OCI-LY7 (cell line): ENCODE results near the gene DNAH3. TPM values are rescaled to one million over a fixed set of nuclear protein-coding genes. Genes with fewer than 3 reads are reported as not detected.

Experiments used
- BruUV-seq: library from RNA; stranded (reverse); fragments of 400-500 nt; replicated peaks from 2 replicates; lab custom pipeline; 2021; lab: Mats Ljungman, UMichigan
- CTCF ChIA-PET: fragments of 300-600 bp; sonication (Branson Sonifier 250); formaldehyde crosslinking; loops from one replicate; lab custom pipeline; 2022; ENCODE audit warnings: antibody characterized with exemption; ENCODE audit not compliant: unreplicated experiment; lab: Charles Lee
- POLR2A ChIA-PET: fragments of 300-600 bp; sonication (Branson Sonifier 250); formaldehyde crosslinking; loops from one replicate; lab custom pipeline; 2022; ENCODE audit warnings: antibody characterized with exemption; lab: Charles Lee
- DNase-seq: peaks from one replicate; pipeline ENCODE4 v3.0.0-alpha.2; 2015; ENCODE audit warnings: low spot score
- H2AFZ ChIP-seq: fragments of 200-600 bp; sonication (generic), shearing (Covaris generic); 2 replicates; pipeline ENCODE4 v1.6.1; 2014; ENCODE audit warnings: mild to moderate bottlenecking, antibody characterized with exemption, low read length, moderate library complexity
- H3K27ac ChIP-seq: fragments of 200-600 bp; sonication (generic); 2 replicates; pipeline ENCODE4 v1.5.1; 2014; ENCODE audit warnings: mixed run types, low read depth, mild to moderate bottlenecking, moderate library complexity, low read length, inconsistent platforms; ENCODE audit not compliant: poor library complexity, severe bottlenecking
- H3K36me3 ChIP-seq: fragments of 200-600 bp; sonication (generic); 2 replicates; pipeline ENCODE4 v1.6.1; 2014; ENCODE audit warnings: mild to moderate bottlenecking, antibody characterized with exemption, low read length, moderate library complexity, mixed read lengths; ENCODE audit not compliant: insufficient read depth
- H3K4me1 ChIP-seq: fragments of 200-600 bp; sonication (generic); 2 replicates; pipeline ENCODE4 v1.5.1; 2014; ENCODE audit warnings: mild to moderate bottlenecking, low read length; ENCODE audit not compliant: insufficient read depth, poor library complexity, severe bottlenecking
- H3K4me2 ChIP-seq: fragments of 200-600 bp; sonication (generic); 2 replicates; pipeline ENCODE4 v1.6.1; 2014; ENCODE audit warnings: mild to moderate bottlenecking, low read length
- H3K4me3 ChIP-seq: fragments of 200-600 bp; sonication (generic); 2 replicates; pipeline ENCODE4 v1.5.1; 2014; ENCODE audit warnings: mild to moderate bottlenecking, low read depth, low read length; ENCODE audit not compliant: poor library complexity, severe bottlenecking
- H3K79me2 ChIP-seq: fragments of 200-600 bp; sonication (generic); 2 replicates; pipeline ENCODE4 v1.6.1; 2016; ENCODE audit warnings: low read depth, mild to moderate bottlenecking, low read length, moderate library complexity, mixed read lengths; ENCODE audit not compliant: insufficient read depth
- H3K9me2 ChIP-seq: fragments of 200-600 bp; sonication (generic); 2 replicates; pipeline ENCODE4 v1.6.1; 2016; ENCODE audit warnings: mild to moderate bottlenecking, low read length, mixed read lengths; ENCODE audit not compliant: insufficient read depth
- H3K9me3 ChIP-seq: fragments of 200-600 bp; sonication (generic); 2 replicates; pipeline ENCODE4 v1.6.1; 2014; ENCODE audit warnings: mild to moderate bottlenecking, mixed run types, low read length, mixed read lengths
- H4K20me1 ChIP-seq: fragments of 200-600 bp; sonication (generic); 2 replicates; pipeline ENCODE4 v1.6.1; 2014; ENCODE audit warnings: mild to moderate bottlenecking, antibody characterized with exemption, low read length, moderate library complexity, mixed read lengths; ENCODE audit not compliant: insufficient read depth
- CTCF ChIP-seq: fragments of 200-600 bp; sonication (generic); conservative IDR thresholded peaks from 2 replicates; pipeline ENCODE4 v1.5.1; 2014; ENCODE audit warnings: mild to moderate bottlenecking, antibody characterized with exemption, low read length, moderate library complexity, mixed read lengths
- EZH2phosphoT487 ChIP-seq: fragments of 200-600 bp; sonication (generic); IDR thresholded peaks from 2 replicates; pipeline ENCODE4 v1.6.1; 2018; ENCODE audit warnings: low read depth, borderline replicate concordance, mild to moderate bottlenecking, mixed run types, antibody characterized with exemption, low read length, moderate library complexity, mixed read lengths
- intact Hi-C: fragments of 100-400 bp; cut with micrococcal nuclease; formaldehyde crosslinking; loops from one replicate; pipeline ENCODE4 v1.10.0; 2022; ENCODE audit not compliant: unreplicated experiment
- total RNA-seq, 2 experiments: library from RNA; depleted of rRNA in 1 of 2; stranded (reverse); fragments of >200 nt in 1 of 2; shearing (Covaris generic) in 1 of 2; gene quantifications; 2 replicates each; pipeline ENCODE4 v1.2.3, GENCODE V29; 2014 to 2022

DNAH3 gene
- total RNA-seq, 2 experiments from 2014 or later = not detected

DNA sequence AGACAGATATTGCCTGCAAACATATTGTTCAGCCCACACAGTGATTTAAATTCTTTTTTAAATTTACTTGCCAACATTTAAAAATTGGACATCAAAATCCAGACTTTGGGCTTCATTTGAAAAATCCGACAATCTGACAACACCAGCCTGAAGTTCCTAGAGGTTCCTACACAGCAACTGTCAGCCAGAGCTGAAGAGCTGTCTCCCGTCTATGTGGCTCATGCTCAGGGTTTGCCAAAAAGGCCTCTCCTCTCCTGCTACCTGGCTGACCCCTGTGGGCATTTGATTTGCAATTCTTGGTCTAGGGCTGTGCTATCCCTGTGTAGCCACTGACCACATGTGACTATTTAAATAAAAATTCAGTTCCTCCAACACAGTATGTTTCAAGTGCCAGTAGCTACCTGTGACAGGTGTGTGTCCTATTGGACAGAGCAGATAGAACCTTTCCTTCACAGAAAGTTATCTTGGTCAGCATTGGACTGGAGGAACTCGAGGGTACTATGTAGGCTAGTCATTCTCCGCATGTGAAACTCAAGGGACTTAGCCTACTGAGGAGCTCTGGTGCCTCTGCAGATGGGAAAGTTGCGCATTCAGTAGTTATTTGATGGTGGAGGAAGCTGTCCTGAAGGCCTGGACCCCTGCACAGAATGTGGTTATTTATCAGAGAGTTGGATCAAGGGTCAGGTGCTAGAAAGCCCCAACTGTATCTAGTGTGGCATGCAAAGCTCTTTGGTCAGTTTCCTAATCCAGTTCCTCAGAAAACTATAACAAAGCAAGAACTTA is 247.3 kb downstream of the DNAH3 start:
- Histone ChIP-seq H3K4me2 (peak overlapping the region; percentile 91), H3K4me3 (peak overlapping the region; percentile 42), H3K9me3 (no peaks in the 10 kb centered on the region), H4K20me1 (peaks cover 21% of the 10 kb centered on the region), H3K36me3 (peaks cover 11% of the 10 kb centered on the region), H3K9me2 (no peaks in the 10 kb centered on the region), H3K4me1 (peaks cover 48% of the 10 kb centered on the region), H3K79me2 (peaks cover 23% of the 10 kb centered on the region; the same call in 1 of the 2 replicates), H3K27ac (no peak overlapping the region), H2AFZ (no peak overlapping the region)
- POLR2A ChIA-PET = interaction anchor here (0.6 to 1.3 kb wide), 3 partner anchors 11 to 95 kb away, joined by 3 to 4 read pairs (median 3); no protein-coding TSS in a partner anchor
- intact Hi-C loops = loop anchor here (5.0 to 10.0 kb wide), 2 partner anchors 99 to 1394 kb away; partner anchors contain the start of genes ERI2, POLR3E and REXO5
- no peak for DNase-seq
- no TSS peak for BruUV-seq
- CTCF ChIA-PET = no interaction called here
- no peak for TF ChIP-seq EZH2phosphoT487
- TF ChIP-seq CTCF = no peak

DNA sequence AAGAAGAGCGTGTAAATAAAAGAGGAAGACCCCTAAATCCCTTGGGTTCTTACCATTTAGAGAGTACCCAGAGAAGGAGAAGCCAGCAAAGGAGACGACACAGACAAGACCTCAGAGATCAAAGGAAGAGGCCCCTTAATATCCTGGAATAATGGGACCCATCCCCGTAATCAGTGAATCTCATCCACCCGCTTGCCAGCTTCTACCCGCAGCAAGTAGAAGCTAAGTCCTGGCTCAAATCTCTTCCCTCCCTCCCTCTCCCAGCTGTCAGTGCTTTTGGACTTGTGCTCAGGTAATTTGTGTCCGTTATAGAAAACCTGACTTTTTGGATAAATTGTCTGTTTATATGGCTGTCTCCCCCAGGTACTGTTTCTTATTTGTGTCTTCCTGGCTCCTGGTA is 248.2 kb downstream of the DNAH3 start:
- TF ChIP-seq CTCF = no peak
- Histone ChIP-seq H3K27ac (no peak overlapping the region), H3K4me3 (no peak overlapping the region), H4K20me1 (peaks cover 21% of the 10 kb centered on the region), H3K36me3 (peaks cover 11% of the 10 kb centered on the region), H3K79me2 (peaks cover 27% of the 10 kb centered on the region; the same call in 1 of the 2 replicates), H3K9me3 (no peaks in the 10 kb centered on the region), H2AFZ (no peak overlapping the region), H3K4me1 (peaks cover 50% of the 10 kb centered on the region), H3K4me2 (peak overlapping the region; percentile 91), H3K9me2 (no peaks in the 10 kb centered on the region)
- DNase-seq = no peak
- ChIA-PET CTCF (no interaction called here), POLR2A (interaction anchor here (0.8 kb wide), 1 partner anchor 94 kb away, joined by 3 read pairs; no protein-coding TSS in a partner anchor)
- intact Hi-C loops = loop anchor here (5.0 to 10.0 kb wide), 2 partner anchors 98 to 1395 kb away; partner anchors contain the start of genes ERI2, POLR3E and REXO5
- BruUV-seq = no TSS peak
